Natural killer cell (primary cell): Measurements from ENCODE around the gene WDR4. TPM values are rescaled to one million over a fixed set of nuclear protein-coding genes. Genes with fewer than 3 reads are reported as not detected.

ENCODE experiments used
- ATAC-seq, 3 donors: fragments of 150-1000 bp in 2 of 3; fragments of 200-7000 bp in 1 of 3; cut with Tn5 transposase; 1 replicate in 1 of 3; 2 replicates in 2 of 3; pipeline ENCODE4 v1.10.0; 2021; ENCODE audit warnings: mild to moderate bottlenecking in 2 of 3, moderate library complexity in 2 of 3
- DNase-seq, 2 donors: peaks; one replicate each; pipeline versions ENCODE4 v3.0.0 to v3.0.0-alpha.2; 2013 to 2021; ENCODE audit warnings: mixed read lengths in 1 of 2
- H3K27ac ChIP-seq: one replicate; pipeline ENCODE4 v1.5.1; 2013; ENCODE audit warnings: mild to moderate bottlenecking, low read length
- H3K27me3 ChIP-seq: one replicate; pipeline ENCODE4 v1.6.1; 2013; ENCODE audit warnings: low read length; ENCODE audit not compliant: control insufficient read depth, insufficient read depth
- H3K36me3 ChIP-seq: one replicate; pipeline ENCODE4 v1.6.1; 2013; ENCODE audit warnings: low read length; ENCODE audit not compliant: control insufficient read depth, insufficient read depth
- H3K4me1 ChIP-seq: one replicate; pipeline ENCODE4 v1.6.1; 2013; ENCODE audit warnings: low read length; ENCODE audit not compliant: control insufficient read depth, insufficient read depth
- H3K4me3 ChIP-seq: one replicate; pipeline ENCODE4 v1.5.1; 2013; ENCODE audit warnings: low read length
- H3K9me3 ChIP-seq: one replicate; pipeline ENCODE4 v1.6.1; 2013; ENCODE audit warnings: low read length; ENCODE audit not compliant: control insufficient read depth, insufficient read depth
- H3K27ac Mint-ChIP-seq, 2 donors: one replicate each; pipeline ENCODE4 v1.8.0; 2022; ENCODE audit warnings: mild to moderate bottlenecking in 2 of 2, mixed read lengths in 2 of 2, moderate library complexity in 1 of 2
- H3K27me3 Mint-ChIP-seq, 2 donors: one replicate each; pipeline ENCODE4 v1.8.0; 2022; ENCODE audit warnings: low read depth in 2 of 2, mixed read lengths in 2 of 2
- H3K36me3 Mint-ChIP-seq: one replicate; pipeline ENCODE4 v1.8.0; 2022; ENCODE audit warnings: mixed read lengths
- H3K4me1 Mint-ChIP-seq, 2 donors: one replicate each; pipeline ENCODE4 v1.8.0; 2022; ENCODE audit warnings: mixed read lengths in 2 of 2
- H3K4me3 Mint-ChIP-seq: one replicate; pipeline ENCODE4 v1.8.0; 2022; ENCODE audit warnings: mild to moderate bottlenecking, moderate library complexity, mixed read lengths
- H3K9me3 Mint-ChIP-seq, 2 donors: one replicate each; pipeline ENCODE4 v1.8.0; 2022; ENCODE audit warnings: mixed read lengths in 2 of 2
- CTCF ChIP-seq: fragments of 200-600 bp; IDR thresholded peaks from one replicate; pipeline ENCODE4 v1.8.0; 2022; ENCODE audit warnings: antibody characterized with exemption
- WGBS: methylation state at CpG from one replicate; pipeline ENCODE4 v1.1.7; 2013; ENCODE audit warnings: missing lambda C conversion rate; ENCODE audit not compliant: insufficient coverage; 5-methylcytosine and 5-hydroxymethylcytosine counted together
- intact Hi-C: fragments of 100-400 bp; cut with micrococcal nuclease; formaldehyde crosslinking; loops from one replicate; pipeline ENCODE4 v1.14.2; 2022
- total RNA-seq, 4 donors: library from RNA; stranded (reverse); fragments of 120-200 nt in 1 of 4; gene quantifications; one replicate each; pipeline versions ENCODE4 v1.2.3 to v1.2.4, GENCODE V29; 2013 to 2022

Gene WDR4
- total RNA-seq, 3 donors from 2014 or later (not counting 1 experiment from before 2014, with no cell fraction given), result 11.1 to 15.5 (median 14.0) TPM

DNA sequence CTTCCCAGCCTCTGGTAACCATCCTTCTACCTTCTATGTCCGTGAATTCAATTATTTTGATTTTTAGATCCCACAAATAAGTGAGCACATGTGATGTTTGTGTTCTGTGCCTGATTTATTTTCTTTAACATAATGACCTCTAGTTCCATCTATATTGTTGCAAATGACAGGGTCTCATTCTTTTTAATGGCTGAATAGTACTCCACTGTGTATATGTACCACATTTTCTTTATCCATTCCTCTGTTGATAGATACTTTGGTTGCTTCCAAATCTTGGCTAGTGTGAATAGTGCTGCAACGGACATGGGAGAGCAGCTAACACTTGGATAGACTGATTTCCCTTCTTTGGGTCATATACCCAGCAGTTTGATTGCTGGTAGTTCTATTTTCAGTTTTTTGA, 51.8 kb downstream of the WDR4 start:
- Histone ChIP-seq H3K27ac (no peak overlapping the region), H3K4me3 (no peak overlapping the region), H3K9me3 (peaks cover 3% of the 10 kb centered on the region), H3K36me3 (no peaks in the 10 kb centered on the region), H3K27me3 (peaks cover 21% of the 10 kb centered on the region), H3K4me1 (peaks cover 20% of the 10 kb centered on the region)
- Mint-ChIP-seq H3K4me1 (peaks cover 15 to 19% of the 10 kb centered on the region in 2 donors), H3K27ac (no peak overlapping the region), H3K27me3 (peaks cover 34 to 48% of the 10 kb centered on the region in 2 donors), H3K4me3 (no peak overlapping the region), H3K36me3 (no peaks in the 10 kb centered on the region), H3K9me3 (no peaks in the 10 kb centered on the region)
- no peak for TF ChIP-seq CTCF
- intact Hi-C loops, result no loop called here
- 71% methylated on average over 1 of the region's 2 CpGs for whole genome bisulfite sequencing
- DNase-seq (no peak), ATAC-seq (no peak)

- H3K36me3 Mint-ChIP-seq, result no peaks in the 10 kb centered on the region
- DNase-seq, result no peak
- intact Hi-C loops, result no loop called here
- no peaks in the 10 kb centered on the region for H3K4me1 Mint-ChIP-seq
- ATAC-seq, result no peak
- no peaks in the 10 kb centered on the region for H3K4me1 ChIP-seq
- H3K27me3 ChIP-seq, result peaks cover 20% of the 10 kb centered on the region
- H3K4me3 ChIP-seq, result no peak overlapping the region
- no peaks in the 10 kb centered on the region for H3K9me3 ChIP-seq
- no peaks in the 10 kb centered on the region for H3K9me3 Mint-ChIP-seq
- peaks cover 25 to 30% of the 10 kb centered on the region in 2 donors for H3K27me3 Mint-ChIP-seq
- H3K27ac Mint-ChIP-seq, result no peak overlapping the region
- TF ChIP-seq CTCF, result no peak
- H3K36me3 ChIP-seq, result no peaks in the 10 kb centered on the region
- no peak overlapping the region for H3K27ac ChIP-seq
- WGBS, result 78% methylated on average over 8 of the region's 8 CpGs
- no peak overlapping the region for H3K4me3 Mint-ChIP-seq
Measured at GRCh38 chr21:42820616-42821465, 58.5 kb downstream of the WDR4 start.

GRCh38 chr21:42819861-42820615, 59.3 kb downstream of the WDR4 start:
- Histone ChIP-seq H3K4me3 (no peak overlapping the region), H3K4me1 (no peaks in the 10 kb centered on the region), H3K36me3 (no peaks in the 10 kb centered on the region), H3K9me3 (no peaks in the 10 kb centered on the region), H3K27me3 (peaks cover 20% of the 10 kb centered on the region), H3K27ac (no peak overlapping the region)
- DNase-seq (no peak), ATAC-seq (no peak)
- intact Hi-C loops, result loop anchor here (2.0 to 10.0 kb wide), 3 partner anchors 135 to 227 kb away; partner anchors contain the start of gene PDE9A
- WGBS, result 90% methylated on average over 7 of the region's 7 CpGs
- Mint-ChIP-seq H3K4me1 (no peaks in the 10 kb centered on the region), H3K4me3 (no peak overlapping the region), H3K27me3 (peaks cover 20 to 22% of the 10 kb centered on the region in 2 donors), H3K9me3 (no peaks in the 10 kb centered on the region), H3K27ac (no peak overlapping the region), H3K36me3 (no peaks in the 10 kb centered on the region)
- no peak for TF ChIP-seq CTCF
